NCI-H187 (cell line): ENCODE measurements around the gene NFYC.

Source experiments
- DNase-seq, 2 experiments: peaks; one replicate each; lab custom pipeline; 2025; lab: John Stamatoyannopoulos, UW

Gene NFYC

DNA sequence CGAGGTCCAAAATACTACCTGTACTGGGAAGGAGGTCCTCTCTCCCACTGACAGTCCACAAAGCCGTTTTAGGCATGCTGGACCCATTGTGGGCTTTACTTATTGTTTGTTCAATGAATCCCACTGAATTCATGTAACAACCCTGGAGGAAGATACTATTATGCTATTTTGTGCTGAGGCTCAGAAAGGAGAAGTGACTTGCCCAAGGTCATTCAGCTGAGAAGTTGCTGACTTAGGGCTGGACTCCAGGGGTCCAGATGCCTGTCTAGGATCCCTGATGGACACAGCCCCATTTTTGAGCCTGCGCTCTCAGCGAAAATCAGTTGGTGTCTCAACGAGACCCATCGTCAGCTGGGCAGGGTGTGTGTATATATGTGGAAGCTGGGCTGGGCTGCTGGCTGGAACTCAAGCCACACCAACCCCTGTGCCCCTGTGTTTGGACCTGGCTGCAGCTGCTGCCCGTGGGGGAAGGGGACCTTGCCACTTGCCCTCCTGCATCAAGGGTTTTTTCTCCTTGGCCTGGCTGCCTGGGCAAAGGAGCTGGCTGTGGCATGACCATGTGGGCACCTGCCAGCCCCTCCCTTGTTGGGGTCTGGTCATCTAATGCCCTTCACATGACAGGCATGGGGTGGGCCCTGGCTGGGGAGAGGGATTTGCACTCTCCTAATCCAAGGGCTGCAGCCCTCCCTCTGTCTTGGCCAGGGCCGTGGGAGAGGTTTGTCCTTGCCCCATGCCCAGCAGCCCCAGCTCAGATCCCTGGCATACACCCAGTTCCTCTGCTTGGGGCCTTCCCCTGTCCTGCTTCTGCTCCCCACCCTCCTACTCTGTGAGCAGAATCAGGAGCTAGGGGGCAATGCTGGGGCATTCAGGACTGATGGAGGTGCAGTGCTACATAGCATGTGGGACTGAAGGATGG is 107.1 kb downstream of the NFYC start:
- no peak for DNase-seq

DNA sequence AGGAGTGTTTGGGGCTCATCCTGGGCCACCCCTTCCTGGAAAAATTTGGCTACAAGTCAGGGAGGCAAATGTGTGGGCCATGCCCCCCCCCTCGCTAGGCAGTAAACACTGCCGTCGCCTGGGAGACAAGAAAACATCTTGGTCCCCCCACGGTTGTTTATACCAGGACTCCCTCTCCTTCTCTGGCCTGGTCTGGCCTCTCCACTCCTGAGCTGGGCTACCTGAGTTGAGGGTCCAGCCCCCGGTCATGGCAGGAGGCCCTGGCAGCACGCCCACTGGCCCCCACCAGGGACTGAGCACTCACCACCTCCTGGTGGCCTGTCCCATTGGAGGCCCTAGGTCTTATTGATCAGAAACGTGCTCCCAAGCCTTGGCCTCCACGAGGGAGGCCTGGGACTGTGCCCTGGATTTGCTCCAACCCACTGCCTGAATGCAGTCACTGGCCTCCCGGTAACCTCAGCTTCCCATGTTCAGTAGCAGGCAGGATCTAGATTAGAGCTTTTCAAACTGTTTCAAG is 107.9 kb downstream of the NFYC start:
- DNase-seq: no peak

DNA sequence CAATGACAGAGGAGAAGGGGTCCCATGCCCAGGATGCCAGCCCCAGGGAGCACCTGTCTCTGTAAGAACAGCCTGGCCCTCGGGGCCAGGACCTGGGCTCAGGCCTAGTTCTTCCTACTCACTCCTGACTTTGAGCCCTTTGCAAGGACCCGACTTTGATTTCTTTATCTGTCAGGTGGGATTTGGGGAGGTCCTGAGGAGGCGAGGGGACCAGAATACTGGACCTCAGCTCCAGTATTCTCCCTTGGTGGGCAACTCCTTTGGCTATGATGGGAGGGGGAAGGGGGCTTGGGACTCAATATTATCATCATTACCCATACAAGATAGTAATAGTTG is 110.2 kb downstream of the NFYC start:
- no peak for DNase-seq

DNA sequence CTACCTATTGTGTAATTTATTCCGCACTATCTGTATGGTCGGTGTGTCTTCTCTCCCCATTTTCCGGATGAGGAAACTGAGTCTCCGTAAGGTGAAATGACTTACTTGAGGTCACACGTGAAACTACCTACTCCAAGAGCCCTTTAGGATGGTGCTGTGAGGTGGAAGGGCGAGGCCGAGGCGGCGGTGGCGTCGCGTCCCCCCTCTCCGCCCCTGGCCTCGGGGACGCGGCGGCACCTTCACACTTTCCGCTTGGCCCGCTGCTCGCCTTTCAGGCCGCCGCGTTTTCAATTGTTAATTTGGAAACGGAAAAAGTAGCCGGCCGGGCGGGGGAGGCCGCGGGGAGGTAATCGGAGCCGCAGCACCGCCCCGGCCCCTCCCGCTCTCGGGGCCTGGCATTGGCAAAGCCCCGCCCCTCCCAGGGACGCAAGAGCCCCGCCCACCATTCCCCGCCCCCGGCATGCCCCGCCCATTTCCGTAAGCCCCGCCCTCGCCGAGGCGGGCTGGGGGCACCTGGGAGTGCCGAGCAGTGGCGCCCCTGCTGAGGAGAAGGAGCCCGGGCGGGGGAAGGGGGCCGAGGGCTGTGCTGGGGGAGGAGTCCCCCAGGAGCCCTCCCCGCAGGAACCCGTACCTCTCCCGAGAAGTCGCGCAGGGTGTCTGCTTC is 110.7 kb downstream of the NFYC start:
- DNase-seq: peak; percentile 20 to 82

DNA sequence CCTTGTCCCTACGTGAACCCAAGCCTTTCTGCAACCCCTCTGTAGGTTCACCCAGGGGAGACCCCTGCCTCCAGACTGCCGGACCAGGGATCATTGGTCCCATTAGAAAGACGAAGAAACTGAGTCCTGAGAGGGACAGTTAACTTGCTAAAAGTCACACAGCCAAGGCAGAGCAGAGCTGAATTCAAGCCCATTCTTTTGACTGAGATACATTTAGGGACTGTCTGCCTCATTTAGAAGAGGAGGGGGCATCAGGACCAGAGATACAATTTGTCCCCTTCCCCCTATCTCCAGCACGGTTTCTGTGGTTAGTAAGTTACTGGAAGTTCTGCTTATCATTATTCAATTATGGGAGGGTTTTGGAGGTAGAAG is 111.2 kb downstream of the NFYC start:
- DNase-seq: no peak

DNA sequence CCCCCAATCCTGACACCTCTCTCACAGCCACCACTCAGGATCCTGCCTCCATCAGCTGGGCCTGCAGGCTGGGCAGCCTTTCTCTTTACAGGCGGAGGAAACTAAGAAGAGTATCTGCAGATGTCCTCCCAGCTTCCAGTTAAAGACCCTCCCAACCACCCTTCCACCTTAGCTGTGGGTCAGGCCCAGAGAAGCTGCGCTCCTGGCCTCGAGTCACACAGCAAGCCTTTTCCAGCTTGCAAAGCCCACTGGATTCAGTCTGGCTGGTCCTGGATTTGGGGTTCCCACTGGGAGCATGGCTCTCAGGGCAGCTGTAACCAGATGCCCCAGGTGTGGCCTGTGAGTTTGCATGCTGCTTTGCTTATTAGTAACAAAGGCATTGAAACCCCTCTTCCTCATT is 111.9 kb downstream of the NFYC start:
- no peak for DNase-seq

DNA sequence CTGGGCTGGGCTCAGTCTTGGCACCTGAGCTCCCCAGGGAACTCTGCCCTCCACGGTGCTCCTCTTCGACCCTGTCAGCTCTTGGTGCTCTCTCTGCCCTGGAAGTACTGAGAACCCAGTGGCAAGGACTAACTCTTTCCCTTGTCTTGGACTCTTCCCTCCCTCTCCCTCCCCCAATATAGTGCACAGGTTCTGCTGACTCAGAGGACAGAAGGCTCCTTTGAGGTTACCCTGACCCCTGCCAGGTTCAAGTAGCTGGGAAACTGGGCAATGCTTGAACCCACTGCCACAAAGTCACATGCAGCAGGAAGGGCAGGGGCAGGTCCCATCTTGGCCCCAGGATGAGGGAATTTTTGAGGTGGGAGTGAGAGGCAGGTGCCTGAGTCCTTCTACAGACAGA is 112.4 kb downstream of the NFYC start:
- no peak for DNase-seq

DNA sequence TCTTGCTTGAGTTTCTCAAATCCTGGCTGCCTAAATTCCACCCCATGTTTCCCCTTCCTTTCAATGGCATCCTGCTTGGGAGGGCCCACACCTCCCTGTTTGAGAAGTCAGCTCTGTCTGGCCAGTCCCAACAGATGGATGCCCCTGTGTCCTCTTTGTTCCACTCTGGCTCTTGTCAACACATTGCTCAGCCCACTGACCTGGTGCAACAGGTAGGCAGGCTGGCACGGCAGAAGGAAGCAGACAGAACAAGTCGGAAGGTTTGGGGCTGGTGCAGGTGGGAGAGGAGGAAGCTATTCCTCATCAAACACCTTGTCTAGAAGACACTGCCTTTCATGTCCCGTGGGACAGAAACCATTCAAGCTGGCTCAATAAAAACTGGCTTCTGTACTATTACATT is 114.7 kb downstream of the NFYC start:
- DNase-seq: no peak

DNA sequence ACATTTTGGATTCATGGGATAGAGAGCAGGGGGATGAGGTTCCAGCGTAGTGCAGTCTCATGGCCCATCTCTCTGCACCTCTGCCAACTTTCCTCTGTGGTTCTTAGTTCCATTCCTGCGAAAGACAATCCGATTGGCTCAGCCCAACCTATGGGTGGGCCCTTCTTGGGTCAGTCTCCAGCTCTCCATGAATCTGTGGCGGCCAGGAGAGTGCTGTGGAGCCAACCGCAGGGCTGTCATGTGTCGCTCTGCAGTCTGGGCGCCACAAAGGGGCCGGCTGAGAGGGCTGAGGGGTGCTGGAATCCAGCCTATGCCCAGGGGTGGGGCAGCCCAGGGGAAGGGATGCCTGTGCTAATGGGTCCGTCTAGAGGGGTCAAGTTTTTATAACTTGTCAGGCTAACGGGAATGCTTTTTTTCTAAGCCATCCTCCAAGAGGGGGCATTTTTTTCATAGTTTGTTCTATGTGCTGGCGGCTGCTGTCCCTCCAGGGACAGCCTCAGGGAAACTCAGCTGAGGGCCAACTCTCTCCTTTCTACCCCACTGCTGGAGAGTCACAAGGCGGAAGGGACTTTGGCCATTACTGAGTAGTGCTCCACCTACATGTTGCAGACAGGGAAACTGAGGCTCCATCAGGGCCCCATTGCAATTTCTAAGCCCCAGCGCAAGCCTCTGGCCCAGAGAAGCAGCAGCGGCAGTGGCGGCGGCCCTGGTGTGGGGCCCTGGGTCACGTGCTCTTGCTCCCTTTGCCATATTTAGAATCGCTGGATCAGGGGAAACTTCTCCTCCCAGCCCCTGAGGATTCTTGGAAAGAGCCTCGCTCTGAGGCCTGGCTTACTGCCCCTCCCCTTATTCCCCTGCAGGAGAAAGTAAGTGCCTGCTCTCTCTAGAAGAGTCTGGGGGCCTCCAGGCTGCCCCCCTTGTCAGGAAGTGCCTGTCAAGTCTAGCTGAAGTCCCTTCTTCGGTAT is 115.5 kb downstream of the NFYC start:
- DNase-seq: no peak

DNA sequence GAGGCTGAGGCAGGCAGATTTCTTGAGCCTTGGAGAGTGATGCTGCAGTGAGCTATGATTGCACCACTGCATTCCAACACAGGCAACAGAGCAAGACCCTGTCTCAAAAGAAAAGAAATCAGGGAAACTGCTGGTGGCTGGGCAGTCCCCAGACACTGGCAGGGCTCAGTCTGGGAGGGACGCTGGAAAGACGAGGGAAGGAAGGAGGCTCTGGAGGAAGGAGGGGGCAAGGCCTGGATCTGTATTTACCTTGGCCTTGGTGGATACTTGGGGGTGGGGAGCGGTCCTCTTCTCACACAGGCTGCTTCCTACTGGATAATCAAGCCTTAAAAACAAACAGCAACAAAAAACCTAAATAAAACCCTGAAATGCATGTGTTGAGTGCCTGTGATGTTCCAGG is 116.5 kb downstream of the NFYC start:
- no peak for DNase-seq

DNA sequence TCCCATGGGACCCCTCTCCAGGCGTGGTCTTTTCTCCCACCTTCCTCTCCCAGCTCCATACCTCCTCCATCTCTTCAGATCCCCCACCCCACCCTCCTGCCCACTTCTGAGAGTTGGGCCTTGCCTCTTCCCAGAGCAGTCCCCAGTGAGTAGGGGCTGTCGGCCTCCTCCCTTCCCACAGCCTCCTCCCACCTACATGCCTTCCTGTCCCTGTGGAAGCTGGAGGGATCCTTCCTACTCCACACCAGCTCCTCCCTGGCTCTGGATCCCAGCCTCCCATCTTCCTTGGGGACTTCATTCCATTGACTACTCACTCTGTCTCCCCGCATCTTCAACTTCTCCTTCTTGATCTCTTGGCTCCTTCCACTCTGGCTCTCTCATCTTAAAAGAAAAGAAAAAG is 116.9 kb downstream of the NFYC start:
- no peak for DNase-seq

DNA sequence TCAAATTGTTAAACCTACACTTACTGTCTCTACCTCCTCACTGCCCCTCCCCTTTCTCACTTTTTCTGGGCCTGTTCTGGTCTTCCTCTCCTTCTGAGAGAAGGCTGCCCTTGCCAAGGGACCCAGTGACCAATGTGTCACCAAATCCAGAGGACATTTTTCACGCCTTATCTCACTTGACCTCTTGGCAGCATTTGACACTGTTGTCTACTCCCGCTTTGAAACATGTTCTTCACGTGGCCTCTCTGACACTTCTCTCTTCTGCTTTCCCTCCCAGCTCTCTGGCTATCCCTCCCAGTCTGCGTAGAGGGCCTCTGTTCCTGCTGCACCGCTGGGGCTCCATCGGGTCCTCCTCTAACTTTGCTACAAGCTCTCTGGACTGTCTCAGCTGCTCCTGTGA is 117.4 kb downstream of the NFYC start:
- no peak for DNase-seq

DNA sequence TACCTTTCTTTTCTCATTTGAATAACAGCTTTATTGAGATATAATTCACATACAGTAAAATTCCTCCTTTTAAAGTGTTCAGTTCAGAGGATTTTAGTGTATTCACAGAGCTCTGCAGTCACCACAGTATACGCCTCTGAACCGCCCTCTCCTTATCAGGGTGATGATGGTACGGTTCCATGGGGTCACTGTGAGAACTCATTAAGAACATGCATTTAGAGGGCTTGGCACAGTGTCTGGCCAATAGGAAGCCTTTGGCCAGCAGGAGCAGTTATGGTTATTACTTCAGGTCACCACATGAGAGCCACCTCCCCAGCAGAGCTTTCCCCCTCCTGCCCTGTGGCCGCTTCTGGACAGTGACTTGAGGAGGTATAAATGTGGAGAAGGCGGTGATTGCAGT is 119.4 kb downstream of the NFYC start:
- no peak for DNase-seq

DNA sequence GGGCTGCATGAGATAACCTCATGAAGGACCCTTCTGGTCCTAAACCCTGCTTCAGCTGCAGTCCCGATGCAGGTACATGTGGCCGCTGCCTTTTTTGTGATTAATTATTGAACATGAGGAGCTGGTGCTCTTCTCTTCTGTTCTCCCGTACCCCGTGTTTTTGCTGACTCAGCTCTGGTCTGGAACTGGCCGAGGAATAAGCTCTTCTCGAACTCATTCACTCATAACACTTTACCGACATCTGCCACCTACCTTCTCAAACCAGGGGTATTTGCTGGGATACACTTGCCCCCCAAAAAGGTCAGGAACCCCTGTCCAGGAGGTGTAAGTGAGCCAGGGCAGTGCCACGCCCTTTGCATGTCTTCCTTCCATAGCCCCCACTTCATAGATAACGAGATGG is 123.9 kb downstream of the NFYC start:
- DNase-seq: no peak

DNA sequence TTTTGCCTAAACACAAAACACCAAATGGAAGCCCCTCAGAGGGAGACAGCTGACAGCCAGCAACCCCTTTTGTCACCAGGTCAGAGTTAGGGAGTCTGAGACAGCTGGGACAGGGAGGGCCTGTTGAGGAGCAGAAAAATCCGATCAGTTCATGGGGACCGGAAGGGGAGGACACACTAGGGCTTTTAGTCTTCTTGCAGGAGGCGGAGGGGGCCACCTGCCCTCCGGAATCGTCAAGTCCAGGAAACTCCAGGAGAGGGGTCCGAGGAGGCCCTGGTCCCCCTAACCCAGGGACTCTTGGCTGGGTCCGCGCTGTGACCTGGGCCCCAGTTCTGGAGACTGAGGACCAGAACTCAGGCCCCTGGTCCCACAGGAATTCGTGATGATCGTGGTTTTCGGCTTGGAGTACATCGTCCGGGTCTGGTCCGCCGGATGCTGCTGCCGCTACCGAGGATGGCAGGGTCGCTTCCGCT is 126.3 kb downstream of the NFYC start:
- no peak for DNase-seq

DNA sequence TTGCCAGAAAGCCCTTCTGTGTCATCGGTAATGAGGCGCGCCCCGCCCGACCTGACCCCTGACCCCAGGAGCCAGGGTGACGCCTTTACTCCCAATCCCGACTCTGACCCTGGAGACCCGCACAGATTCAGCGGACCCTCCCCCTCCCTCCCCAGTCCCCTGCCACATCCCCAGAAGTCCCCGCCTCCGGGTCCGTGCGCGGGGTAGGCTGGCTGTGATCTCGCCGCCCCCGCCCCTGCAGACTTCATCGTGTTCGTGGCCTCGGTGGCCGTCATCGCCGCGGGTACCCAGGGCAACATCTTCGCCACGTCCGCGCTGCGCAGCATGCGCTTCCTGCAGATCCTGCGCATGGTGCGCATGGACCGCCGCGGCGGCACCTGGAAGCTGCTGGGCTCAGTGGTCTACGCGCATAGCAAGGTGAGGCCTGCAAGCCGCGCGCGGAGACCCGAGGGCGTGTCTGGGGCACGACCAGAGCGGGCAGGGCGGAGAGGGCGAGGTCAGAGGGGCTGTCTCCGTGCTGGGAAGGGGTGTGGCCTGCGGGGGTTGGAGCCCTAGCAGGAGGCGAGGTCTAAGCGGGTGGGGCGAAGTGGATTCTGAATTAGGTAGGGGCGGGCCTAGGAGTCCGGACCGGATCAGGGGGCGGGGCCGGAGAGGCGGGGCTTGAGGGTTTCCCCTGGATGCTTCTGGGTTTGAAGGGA is 126.9 kb downstream of the NFYC start:
- no peak for DNase-seq

DNA sequence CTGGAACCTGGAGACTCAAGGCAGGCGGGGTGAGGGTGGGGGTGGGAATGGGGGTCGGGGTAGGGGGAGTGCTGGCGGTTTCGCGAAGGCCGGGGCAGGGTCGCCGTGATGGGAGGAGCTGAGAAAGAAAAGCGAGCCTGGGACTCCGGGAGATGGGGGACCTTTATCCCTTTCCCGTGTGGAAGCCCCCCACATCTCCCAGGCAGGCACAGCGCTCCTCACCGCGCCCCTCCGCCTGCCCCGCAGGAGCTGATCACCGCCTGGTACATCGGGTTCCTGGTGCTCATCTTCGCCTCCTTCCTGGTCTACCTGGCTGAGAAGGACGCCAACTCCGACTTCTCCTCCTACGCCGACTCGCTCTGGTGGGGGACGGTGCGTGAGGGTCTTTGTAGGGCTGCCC is 127.6 kb downstream of the NFYC start:
- DNase-seq: no peak

DNA sequence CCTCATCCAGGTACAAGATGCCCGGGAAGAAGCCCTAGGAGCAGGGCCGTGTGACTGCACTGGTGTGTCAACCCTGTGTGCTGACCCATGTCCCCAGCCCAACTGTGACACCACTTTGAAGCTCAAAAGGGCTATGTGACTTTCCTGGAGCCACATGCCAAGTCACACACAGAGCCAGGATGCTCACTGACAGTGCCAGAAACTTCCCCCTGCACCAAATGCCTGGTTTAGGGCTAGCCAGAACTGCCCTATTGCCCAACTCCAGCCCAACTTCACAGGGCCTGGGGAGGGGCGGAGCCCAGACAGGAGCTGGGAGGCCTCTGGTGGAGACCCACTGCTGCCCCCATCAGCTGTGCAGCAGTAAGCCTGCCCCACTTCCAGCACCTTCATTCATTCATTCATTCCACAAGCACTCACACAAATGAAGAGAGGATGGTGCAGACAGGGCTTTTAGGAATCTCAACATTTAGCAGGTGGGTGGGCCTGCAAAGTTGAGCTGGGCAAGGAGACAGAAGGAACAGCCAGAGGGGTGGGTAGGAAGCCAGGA is 128.8 kb downstream of the NFYC start:
- no peak for DNase-seq
